GM23338 (cell line): ENCODE measurements around the gene TRHDE. TPM values are rescaled to one million over a fixed set of nuclear protein-coding genes. Genes with fewer than 3 reads are reported as not detected.

Source experiments
- ATAC-seq: fragments of 200-7000 bp; cut with Tn5 transposase; 3 replicates; pipeline ENCODE4 v1.9.1; 2020
- DNase-seq: peaks from one replicate; pipeline ENCODE4 v3.0.0-alpha.2; 2015; ENCODE audit warnings: low spot score
- H2AFZ ChIP-seq: fragments of 200-600 bp; sonication (generic); 2 replicates; pipeline ENCODE4 v1.8.0; 2016; ENCODE audit warnings: antibody characterized with exemption, mild to moderate bottlenecking, moderate library complexity
- H3F3A ChIP-seq: fragments of 200-600 bp; sonication (generic); replicated peaks from 2 replicates; pipeline ENCODE4 v1.8.0; 2017; ENCODE audit warnings: antibody characterized with exemption, mixed run types, low read depth
- H3K27ac ChIP-seq: fragments of 200-600 bp; sonication (generic); 2 replicates; pipeline ENCODE4 v1.6.1; 2016; ENCODE audit warnings: low read depth
- H3K27me3 ChIP-seq: fragments of 200-600 bp; sonication (generic); 2 replicates; pipeline ENCODE4 v1.8.0; 2016; ENCODE audit warnings: mild to moderate bottlenecking, mixed run types, moderate library complexity; ENCODE audit not compliant: insufficient read depth
- H3K36me3 ChIP-seq: fragments of 200-600 bp; sonication (generic); 2 replicates; pipeline ENCODE4 v1.8.0; 2016; ENCODE audit warnings: mild to moderate bottlenecking; ENCODE audit not compliant: insufficient read depth
- H3K4me1 ChIP-seq: fragments of 200-600 bp; sonication (generic); 2 replicates; pipeline ENCODE4 v1.8.0; 2016; ENCODE audit warnings: mild to moderate bottlenecking, moderate library complexity; ENCODE audit not compliant: insufficient read depth
- H3K4me2 ChIP-seq: fragments of 200-600 bp; sonication (generic); 2 replicates; pipeline ENCODE4 v1.7.1; 2017; ENCODE audit warnings: mixed run types
- H3K4me3 ChIP-seq: fragments of 200-600 bp; sonication (generic); 2 replicates; pipeline ENCODE4 v1.6.1; 2016; ENCODE audit warnings: mixed run types
- H3K79me2 ChIP-seq: fragments of 200-600 bp; sonication (generic); replicated peaks from 2 replicates; pipeline ENCODE4 v1.8.0; 2017; ENCODE audit warnings: mild to moderate bottlenecking; ENCODE audit not compliant: insufficient read depth
- H3K9me2 ChIP-seq: fragments of 200-600 bp; sonication (generic); 2 replicates; pipeline ENCODE4 v1.8.0; 2017; ENCODE audit not compliant: insufficient read depth
- H4K20me1 ChIP-seq: fragments of 200-600 bp; sonication (generic); replicated peaks from 2 replicates; pipeline ENCODE4 v1.8.0; 2017; ENCODE audit warnings: mild to moderate bottlenecking; ENCODE audit not compliant: insufficient read depth
- H3K27ac Mint-ChIP-seq: 2 replicates; pipeline ENCODE4 v1.8.0; 2020; ENCODE audit warnings: inconsistent platforms, mild to moderate bottlenecking, moderate library complexity, mixed read lengths
- H3K27me3 Mint-ChIP-seq: 3 replicates; pipeline ENCODE4 v1.8.0; 2022; ENCODE audit warnings: low read depth, mild to moderate bottlenecking, moderate library complexity, mixed read lengths, inconsistent platforms; ENCODE audit not compliant: insufficient read depth, poor library complexity
- H3K36me3 Mint-ChIP-seq: 3 replicates; pipeline ENCODE4 v1.8.0; 2021; ENCODE audit warnings: low read depth, mild to moderate bottlenecking, inconsistent platforms, moderate library complexity, mixed read lengths
- H3K4me1 Mint-ChIP-seq: 3 replicates; pipeline ENCODE4 v1.8.0; 2020; ENCODE audit warnings: mild to moderate bottlenecking, inconsistent platforms, mixed read lengths
- H3K4me3 Mint-ChIP-seq: 3 replicates; pipeline ENCODE4 v1.8.0; 2021; ENCODE audit warnings: moderate library complexity, mild to moderate bottlenecking, inconsistent platforms, mixed read lengths
- H3K9me3 Mint-ChIP-seq: 3 replicates; pipeline ENCODE4 v1.8.0; 2020; ENCODE audit warnings: moderate library complexity, mild to moderate bottlenecking, inconsistent platforms, mixed read lengths
- CREB1 ChIP-seq: fragments of 250-450 bp; sonication (Bioruptor Pico); IDR thresholded peaks from 2 replicates; pipeline ENCODE4 v1.5.0; 2020; ENCODE audit warnings: low read depth, mild to moderate bottlenecking, moderate library complexity
- ETS1 ChIP-seq: IDR thresholded peaks from 2 replicates; pipeline ENCODE4 v1.6.1; 2016; ENCODE audit warnings: antibody characterized with exemption
- EZH2 ChIP-seq: fragments of 200-600 bp; sonication (generic); IDR thresholded peaks from one replicate; pipeline ENCODE4 v1.8.0; 2017; ENCODE audit warnings: antibody characterized with exemption, mild to moderate bottlenecking, low read depth; ENCODE audit not compliant: unreplicated experiment
- JUNB ChIP-seq: IDR thresholded peaks from one replicate; pipeline ENCODE4 v1.6.1; 2016; ENCODE audit warnings: antibody characterized with exemption; ENCODE audit not compliant: unreplicated experiment
- NANOG ChIP-seq: IDR thresholded peaks from 2 replicates; pipeline ENCODE4 v1.6.1; 2016; ENCODE audit warnings: antibody characterized with exemption, borderline replicate concordance
- REST ChIP-seq: IDR thresholded peaks from one replicate; pipeline ENCODE4 v1.6.1; 2018; ENCODE audit warnings: antibody characterized with exemption; ENCODE audit not compliant: unreplicated experiment
- ZNF114 ChIP-seq: fragments of 250-450 bp; sonication (Bioruptor Pico); IDR thresholded peaks from 2 replicates; pipeline ENCODE4 v1.5.0; 2020; ENCODE audit warnings: mild to moderate bottlenecking, moderate library complexity
- ZNF331 ChIP-seq: fragments of 250-450 bp; sonication (Bioruptor Pico); IDR thresholded peaks from 2 replicates; pipeline ENCODE4 v1.5.0; 2020; ENCODE audit warnings: low read depth, mild to moderate bottlenecking, moderate library complexity
- ZNF462 ChIP-seq: fragments of 250-450 bp; sonication (Bioruptor Pico); IDR thresholded peaks from 2 replicates; pipeline ENCODE4 v1.5.0; 2020; ENCODE audit warnings: mild to moderate bottlenecking, moderate library complexity
- polyA plus RNA-seq: library from polyadenylated mRNA; unstranded; fragments of >200 nt; fragmentation: Nextera tagmentation; extraction: Ambion mirVana; gene quantifications from 2 replicates; pipeline ENCODE4 v1.2.1, GENCODE V29; 2016
- total RNA-seq: library from RNA; depleted of rRNA; stranded (reverse); fragments of >200 nt; shearing (Covaris generic); gene quantifications from 2 replicates; pipeline ENCODE4 v1.2.3, GENCODE V29; 2014
- TF ChIP-seq, protein P1 (sequence below), 2 experiments: fragments of 200-600 bp in 1 of 2; sonication (generic) in 1 of 2; conservative IDR thresholded peaks; 2 replicates each; pipeline versions ENCODE4 v1.5.1 to v1.6.1; 2016 to 2017; ENCODE audit warnings: antibody characterized with exemption in 2 of 2, low read depth in 2 of 2, mild to moderate bottlenecking in 2 of 2, moderate library complexity in 1 of 2

Gene TRHDE
- total and polyA plus RNA-seq, 2 experiments from 2014 or later: 1.3 to 7.7 TPM

GRCh38 chr12:72365151-72365550 lies 93.0 kb downstream of the TRHDE start (continued):
- TF ChIP-seq REST: no peak
- no peak for TF ChIP-seq ZNF114 (CRISPR knock-in tag)

GRCh38 chr12:72366255-72366654 lies 94.1 kb downstream of the TRHDE start:
- ATAC-seq: no peak
- no peak overlapping the region for H3K4me2 ChIP-seq
- no peak for DNase-seq
- no peak overlapping the region for H3K4me3 ChIP-seq
- no peaks in the 10 kb centered on the region for H3K36me3 ChIP-seq
- H3K27ac Mint-ChIP-seq: no peak overlapping the region; the same call in 1 of the 2 replicates
- no peaks in the 10 kb centered on the region for H3F3A ChIP-seq
- no peaks in the 10 kb centered on the region for H3K79me2 ChIP-seq
- no peaks in the 10 kb centered on the region for H3K27me3 ChIP-seq
- H3K4me3 Mint-ChIP-seq: no peak overlapping the region
- H3K4me1 ChIP-seq: no peaks in the 10 kb centered on the region
- H3K27me3 Mint-ChIP-seq: peaks cover 1% of the 10 kb centered on the region
- no peaks in the 10 kb centered on the region for H3K9me2 ChIP-seq
- H3K27ac ChIP-seq: no peak overlapping the region
- H3K36me3 Mint-ChIP-seq: no peaks in the 10 kb centered on the region
- H3K9me3 Mint-ChIP-seq: no peaks in the 10 kb centered on the region
- H2AFZ ChIP-seq: no peak overlapping the region
- H3K4me1 Mint-ChIP-seq: no peaks in the 10 kb centered on the region
- no peaks in the 10 kb centered on the region for H4K20me1 ChIP-seq
- no peak for TF ChIP-seq ZNF462 (CRISPR knock-in tag)
- TF ChIP-seq JUNB: no peak
- no peak for TF ChIP-seq ETS1
- TF ChIP-seq NANOG: no peak
- TF ChIP-seq EZH2: no peak
- no peak for TF ChIP-seq ZNF331 (CRISPR knock-in tag)
- TF ChIP-seq ZNF114 (CRISPR knock-in tag): no peak
- TF ChIP-seq, protein P1, sequence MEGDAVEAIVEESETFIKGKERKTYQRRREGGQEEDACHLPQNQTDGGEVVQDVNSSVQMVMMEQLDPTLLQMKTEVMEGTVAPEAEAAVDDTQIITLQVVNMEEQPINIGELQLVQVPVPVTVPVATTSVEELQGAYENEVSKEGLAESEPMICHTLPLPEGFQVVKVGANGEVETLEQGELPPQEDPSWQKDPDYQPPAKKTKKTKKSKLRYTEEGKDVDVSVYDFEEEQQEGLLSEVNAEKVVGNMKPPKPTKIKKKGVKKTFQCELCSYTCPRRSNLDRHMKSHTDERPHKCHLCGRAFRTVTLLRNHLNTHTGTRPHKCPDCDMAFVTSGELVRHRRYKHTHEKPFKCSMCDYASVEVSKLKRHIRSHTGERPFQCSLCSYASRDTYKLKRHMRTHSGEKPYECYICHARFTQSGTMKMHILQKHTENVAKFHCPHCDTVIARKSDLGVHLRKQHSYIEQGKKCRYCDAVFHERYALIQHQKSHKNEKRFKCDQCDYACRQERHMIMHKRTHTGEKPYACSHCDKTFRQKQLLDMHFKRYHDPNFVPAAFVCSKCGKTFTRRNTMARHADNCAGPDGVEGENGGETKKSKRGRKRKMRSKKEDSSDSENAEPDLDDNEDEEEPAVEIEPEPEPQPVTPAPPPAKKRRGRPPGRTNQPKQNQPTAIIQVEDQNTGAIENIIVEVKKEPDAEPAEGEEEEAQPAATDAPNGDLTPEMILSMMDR (conservative IDR thresholded peaks at IDR 0.05; ENCODE audit: low read depth in 2 of 2): no peak
- TF ChIP-seq CREB1: no peak
